A375 (cell line): ENCODE measurements around the gene PRMT2. TPM values are rescaled to one million over a fixed set of nuclear protein-coding genes. Genes with fewer than 3 reads are reported as not detected.

Experiments used
- total RNA-seq: library from RNA; depleted of rRNA; stranded (reverse); fragments of >200 nt; shearing (Covaris generic); gene quantifications from 2 replicates; pipeline ENCODE4 v1.2.3, GENCODE V29; 2014; rRNA removed

PRMT2 gene
- total RNA-seq: 68.6 and 76.4 TPM in 2 replicates

DNA sequence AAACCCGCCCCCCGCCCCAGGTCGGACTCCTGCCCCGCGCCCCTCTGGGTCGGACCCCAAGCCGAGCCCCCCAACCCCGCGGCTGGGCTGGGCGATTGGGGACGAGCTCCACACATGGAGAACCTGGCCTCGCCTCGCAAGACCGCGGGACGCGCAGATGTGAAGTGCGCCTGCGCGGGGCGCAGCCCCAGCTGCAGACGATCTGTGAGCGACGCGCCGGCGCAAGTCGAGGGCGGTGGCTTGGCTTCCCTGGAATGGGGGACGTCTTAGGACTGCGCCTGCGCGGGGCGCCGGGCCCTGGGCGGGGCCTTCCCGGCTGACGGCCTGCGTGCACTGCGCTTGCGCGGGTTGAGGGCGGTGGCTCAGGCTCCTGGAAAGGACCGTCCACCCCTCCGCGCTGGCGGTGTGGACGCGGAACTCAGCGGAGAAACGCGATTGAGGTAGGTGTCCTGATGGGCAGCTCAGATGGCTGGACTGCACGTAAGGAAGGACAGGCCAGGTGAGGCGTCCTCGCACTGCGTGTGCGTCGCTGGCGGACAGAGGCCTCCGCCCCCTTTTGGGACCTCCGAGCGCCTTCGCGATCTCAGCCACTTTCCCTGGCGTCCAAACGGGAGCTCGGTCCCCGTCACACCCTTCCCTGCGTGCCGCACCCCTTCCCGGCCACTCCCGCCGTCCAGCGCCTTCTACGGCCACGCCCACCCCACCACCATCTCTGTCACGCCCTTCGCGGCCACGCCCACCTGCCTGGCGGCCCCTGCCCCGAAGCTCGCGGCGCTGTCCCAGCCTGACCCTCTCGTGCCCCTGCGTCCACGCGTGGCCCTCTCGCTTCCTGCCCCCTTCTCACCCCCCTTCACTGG lies at the start of gene PRMT2:
Gene PRMT2 (plus strand): TSS at position 351 of the 857 bp plus-strand sequence. CDS start 1,278 bp downstream, outside the sequence.

DNA sequence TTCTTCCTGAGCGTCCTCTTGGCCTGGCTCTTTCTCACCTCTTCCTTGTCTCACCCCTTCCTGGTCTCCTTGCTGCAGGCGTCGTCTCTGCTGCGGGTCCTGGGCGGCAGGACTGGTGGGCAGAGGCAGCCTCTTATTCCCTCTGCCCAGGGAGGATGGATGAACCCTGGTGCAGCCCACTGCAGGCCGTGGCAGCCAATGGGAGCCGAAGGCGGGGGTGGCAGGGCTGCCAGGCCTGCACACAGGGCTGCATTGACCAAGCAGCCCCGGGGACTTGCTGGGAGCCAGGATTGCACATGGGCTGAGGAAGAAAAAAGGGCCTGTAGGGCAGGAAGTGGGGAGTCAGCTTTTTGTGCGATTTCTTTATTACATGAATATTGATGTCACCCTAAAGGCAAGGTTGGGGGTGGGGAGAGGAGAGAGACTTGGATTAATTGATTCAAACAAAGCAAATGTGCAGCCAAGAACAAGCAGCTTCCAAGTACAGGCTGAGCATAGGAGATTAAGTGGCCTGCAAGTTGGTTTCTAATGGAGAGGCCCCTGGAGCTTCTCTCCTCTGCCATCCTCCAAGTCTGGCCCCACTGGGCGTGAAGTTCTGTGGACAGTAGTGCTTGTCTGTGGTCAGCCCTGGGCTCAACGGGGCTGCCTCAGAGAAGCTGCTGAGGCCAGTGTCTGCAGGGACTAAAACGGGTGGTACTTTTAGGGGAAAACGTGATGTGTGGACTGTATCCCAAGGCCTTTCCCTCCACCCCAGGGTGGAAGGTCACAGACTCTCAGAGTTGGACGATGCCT lies 30.3 kb upstream of the PRMT2 start, which contains the start of gene S100B:
Gene S100B (minus strand): TSS at position 108 of the 792 bp plus-strand sequence. CDS start 2,667 bp downstream, outside the sequence.

Other genes with a start within 250 kb of the PRMT2 start
- gene DIP2A, start 176.8 kb upstream of the PRMT2 start, total RNA-seq: 8.9 and 13.2 TPM in 2 replicates
- gene S100B, start 30.6 kb upstream of the PRMT2 start, total RNA-seq: 62.9 and 82.2 TPM in 2 replicates